DMS153 (cell line): ENCODE results near the gene FOXI2.

Source experiments
- DNase-seq: peaks from one replicate; lab custom pipeline; 2025; lab: John Stamatoyannopoulos, UW

FOXI2 gene

GRCh38 chr10:127743205-127743604 is 6.2 kb downstream of the FOXI2 start:
- no peak for DNase-seq

GRCh38 chr10:127744956-127745355 is 8.0 kb downstream of the FOXI2 start:
- no peak for DNase-seq

DNA sequence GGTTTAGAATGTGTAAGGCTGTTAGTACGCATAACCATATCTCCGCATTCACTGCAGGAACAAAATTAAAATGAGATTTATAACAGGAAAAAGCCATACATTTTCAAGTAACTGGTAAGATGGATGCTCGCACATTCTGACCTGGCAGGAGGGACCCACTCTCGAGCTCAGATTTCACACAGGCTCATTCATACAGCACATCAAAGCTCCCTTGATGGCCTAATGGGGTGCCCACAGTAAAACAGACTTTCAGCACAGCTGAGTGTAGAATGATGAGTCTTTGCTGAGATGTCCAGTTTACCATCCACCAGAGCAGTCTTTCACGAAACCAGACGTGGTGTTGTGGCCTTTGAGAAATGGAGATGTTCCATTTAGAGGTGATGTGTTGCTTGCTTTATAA is 8.9 kb downstream of the FOXI2 start:
- DNase-seq: no peak

- no peak for DNase-seq
Measured at GRCh38 chr10:127755753-127756152, 18.8 kb downstream of the FOXI2 start.

DNA sequence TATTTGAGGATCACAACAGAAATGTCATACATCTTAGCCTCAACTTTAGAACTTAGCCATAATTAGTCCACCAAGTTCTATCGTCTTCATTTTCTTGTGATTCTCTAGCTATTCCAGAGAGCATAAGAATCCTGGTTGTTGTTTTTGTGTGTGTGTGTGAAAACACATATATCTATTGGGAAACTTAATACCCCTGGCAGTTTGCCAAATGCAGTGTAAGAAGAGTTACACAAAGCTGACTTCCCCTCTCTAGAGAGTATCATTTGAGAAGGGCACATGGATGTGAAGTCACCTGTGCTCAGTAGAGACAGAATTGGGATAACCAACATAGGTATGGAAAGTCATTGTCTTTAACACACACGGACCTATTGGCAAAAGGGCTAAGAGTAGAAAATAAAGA is 19.3 kb downstream of the FOXI2 start:
- no peak for DNase-seq

- no peak for DNase-seq
Measured at GRCh38 chr10:127757033-127757432, 20.0 kb downstream of the FOXI2 start.

GRCh38 chr10:127759276-127759675 is 22.3 kb downstream of the FOXI2 start:
- no peak for DNase-seq

- no peak for DNase-seq
Measured at GRCh38 chr10:127762925-127763324, 25.9 kb downstream of the FOXI2 start.

DNA sequence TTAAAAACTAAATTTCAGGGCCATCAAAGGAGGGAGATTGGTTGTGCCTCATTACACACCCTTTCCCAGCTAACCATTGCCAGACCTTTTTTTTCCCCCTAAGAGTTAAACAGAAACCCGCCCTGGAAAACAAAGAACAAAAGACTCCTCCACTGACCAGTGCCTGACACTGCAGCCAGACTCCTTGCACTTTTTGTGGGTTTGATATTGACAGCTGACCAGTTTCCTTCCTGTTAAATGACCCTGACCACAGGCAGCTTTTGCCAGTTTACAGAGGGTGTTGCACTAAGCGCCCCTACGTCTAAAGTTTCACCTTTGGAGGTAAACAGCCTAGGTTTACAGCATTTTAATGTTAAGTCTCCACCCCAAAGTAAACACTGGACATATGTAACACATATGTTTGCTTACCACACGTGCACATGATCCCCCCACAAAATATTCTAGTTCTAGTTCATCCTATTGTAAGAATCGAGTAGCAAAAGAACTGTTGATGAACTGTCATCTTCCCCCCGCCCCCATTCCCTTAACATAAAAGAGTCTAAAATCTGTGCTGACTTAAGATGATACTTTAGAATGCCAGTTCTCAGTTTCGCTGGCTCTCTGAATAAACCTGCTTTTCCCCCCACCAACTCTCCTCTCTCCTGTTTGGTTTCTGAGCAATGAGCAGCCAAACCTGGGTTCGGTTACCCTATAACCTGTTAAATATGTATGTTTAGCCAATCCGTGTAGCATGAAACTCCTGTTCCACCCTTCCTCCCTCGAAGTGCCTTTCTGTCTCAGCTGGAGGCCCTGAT is 38.0 kb downstream of the FOXI2 start:
- no peak for DNase-seq

DNA sequence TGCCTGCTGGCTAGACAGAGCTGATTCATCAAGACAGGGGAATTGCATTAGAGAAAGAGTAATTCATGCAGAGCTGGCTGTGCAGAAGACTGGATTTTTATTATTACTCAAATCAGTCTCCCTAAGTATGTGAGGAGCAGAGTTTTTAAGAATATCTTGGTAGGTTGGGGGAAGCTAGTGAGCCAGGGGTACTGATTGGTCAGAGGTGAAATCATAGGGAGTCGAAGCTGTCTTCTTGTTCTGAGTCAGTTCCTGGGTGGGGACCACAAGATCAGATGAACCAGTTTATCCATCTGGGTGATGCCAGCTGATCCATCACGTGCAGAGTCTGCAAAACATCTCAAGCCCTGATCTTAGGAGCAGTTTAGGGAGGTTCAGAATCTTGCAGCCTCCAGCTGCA is 39.8 kb downstream of the FOXI2 start:
- DNase-seq: no peak

DNA sequence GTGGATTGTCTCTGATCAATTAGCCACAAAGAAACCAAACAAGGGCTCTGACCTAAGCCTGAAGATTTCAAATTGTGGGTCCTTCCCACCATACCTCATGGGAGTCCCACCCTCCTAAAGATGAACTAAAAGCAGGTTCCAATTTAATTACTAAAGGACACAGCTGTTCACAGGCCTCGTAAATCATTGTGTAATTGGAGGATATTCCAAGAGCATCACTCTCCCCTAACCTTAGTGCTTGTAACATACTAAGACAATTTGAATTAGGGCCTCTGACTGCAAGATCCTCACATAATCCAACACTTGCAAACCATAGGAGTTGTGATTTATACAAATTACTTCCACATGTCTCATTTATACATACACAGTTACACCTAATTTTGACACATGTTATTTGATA is 44.4 kb downstream of the FOXI2 start:
- no peak for DNase-seq

GRCh38 chr10:127787873-127788272 is 50.9 kb downstream of the FOXI2 start:
- DNase-seq: no peak

- no peak for DNase-seq
Measured at GRCh38 chr10:127790066-127790624, 53.2 kb downstream of the FOXI2 start.
